ENCODE measurements around the gene CHCHD6. TPM values are rescaled to one million over a fixed set of nuclear protein-coding genes. Genes with fewer than 3 reads are reported as not detected.

CHCHD6 gene
- total RNA-seq, 2 donors from 2014 or later = 8.4 to 10.9 TPM

DNA sequence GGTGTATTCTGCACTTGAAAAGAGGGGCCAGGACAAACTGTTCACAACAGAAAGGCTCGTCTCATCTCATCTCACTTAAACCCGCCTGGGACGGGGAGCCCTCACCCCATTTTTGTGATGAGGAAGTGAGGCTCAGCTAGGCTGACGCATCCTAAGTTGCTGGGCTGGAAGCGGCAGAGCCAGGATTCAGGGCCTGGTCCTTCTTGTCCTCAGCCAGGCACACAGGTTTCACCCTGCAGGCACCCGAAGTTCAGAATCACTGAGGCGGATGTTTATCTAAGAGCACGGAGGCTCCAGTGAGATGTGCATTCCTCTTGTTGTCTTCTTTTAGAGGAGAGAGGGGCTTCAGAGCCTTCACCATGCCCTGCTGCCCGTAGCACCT is 227.8 kb downstream of the CHCHD6 start:
- Histone ChIP-seq H3K4me3 (no peak overlapping the region), H3K4me1 (peaks cover 0 to 24% of the 10 kb centered on the region in 2 donors), H3K9me3 (no peaks in the 10 kb centered on the region), H3K36me3 (no peaks in the 10 kb centered on the region), H3K27ac (no peak overlapping the region), H3K27me3 (no peaks in the 10 kb centered on the region)
- TF ChIP-seq CTCF (IDR thresholded peaks at IDR 0.05) = no peak
- no peak for DNase-seq (ENCODE audit: low spot score)

DNA sequence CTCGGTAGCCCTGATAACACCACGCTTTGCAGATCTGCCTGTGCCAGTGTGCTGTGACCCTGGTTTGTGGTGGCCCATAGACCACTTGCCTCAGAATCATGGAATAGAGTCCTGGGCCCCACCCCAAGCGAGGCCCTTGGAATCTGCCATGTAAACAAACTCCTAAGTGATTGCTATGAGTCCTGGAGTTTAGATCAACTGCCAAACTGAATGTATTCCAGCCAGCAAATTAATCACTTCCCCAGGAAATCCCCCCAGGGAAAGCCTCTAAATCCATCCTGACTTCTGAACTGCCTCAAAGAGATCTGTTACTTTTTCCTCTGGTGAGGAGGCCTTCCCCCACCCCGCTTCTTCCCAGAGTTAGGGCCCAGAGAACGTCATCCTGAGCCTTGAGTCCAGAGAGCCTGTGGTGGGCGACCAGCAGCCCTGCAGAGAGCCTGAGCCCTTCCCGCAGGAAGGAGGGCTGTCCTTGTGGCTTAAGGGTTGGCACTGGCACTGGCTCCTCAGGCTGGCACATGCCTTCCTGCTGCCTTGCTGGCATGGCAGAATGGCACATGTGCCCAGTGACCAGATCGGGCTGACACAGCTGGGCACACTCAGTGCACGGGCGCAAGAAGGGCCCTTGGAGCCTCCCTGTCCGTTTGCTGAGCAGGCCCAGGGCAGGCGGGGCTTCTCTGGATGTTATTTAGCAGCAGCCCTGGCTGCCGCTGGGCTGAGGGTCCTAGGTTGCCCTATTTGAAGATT is 228.3 kb downstream of the CHCHD6 start:
- H3K27me3 ChIP-seq = no peaks in the 10 kb centered on the region
- no peak overlapping the region for H3K4me3 ChIP-seq
- H3K9me3 ChIP-seq = no peaks in the 10 kb centered on the region
- no peaks in the 10 kb centered on the region for H3K36me3 ChIP-seq
- no peak for DNase-seq (ENCODE audit: low spot score)
- no peak for TF ChIP-seq CTCF (IDR thresholded peaks at IDR 0.05)
- H3K27ac ChIP-seq = no peak overlapping the region
- H3K4me1 ChIP-seq = peaks cover 0 to 24% of the 10 kb centered on the region in 2 donors

DNA sequence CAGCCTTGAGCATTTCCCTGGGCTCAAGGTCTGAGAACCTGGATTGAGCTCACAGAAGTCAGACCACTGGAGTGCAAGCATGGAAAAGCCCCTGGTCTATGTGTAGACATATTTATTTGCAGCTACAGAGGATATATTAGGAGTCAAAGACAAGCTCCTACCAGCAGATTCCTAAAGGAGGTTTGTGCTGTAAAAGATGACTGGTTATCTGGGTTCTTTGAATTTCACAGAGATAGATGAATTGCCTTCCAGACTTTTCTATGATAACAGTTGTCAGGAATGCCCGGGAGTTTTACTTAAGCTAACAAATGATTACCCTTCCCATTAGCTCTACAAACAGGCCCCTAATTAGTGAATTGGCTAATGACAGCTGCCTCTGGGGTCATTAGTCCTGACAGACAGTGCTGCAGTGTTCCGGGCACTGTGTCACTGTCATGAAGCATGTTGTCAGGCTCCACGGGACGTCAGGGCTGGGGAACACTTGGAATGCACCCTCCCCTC is 230.0 kb downstream of the CHCHD6 start:
- Histone ChIP-seq H3K4me3 (no peak overlapping the region), H3K36me3 (no peaks in the 10 kb centered on the region), H3K4me1 (peaks cover 0 to 35% of the 10 kb centered on the region in 2 donors), H3K27ac (no peak overlapping the region), H3K9me3 (no peaks in the 10 kb centered on the region), H3K27me3 (no peaks in the 10 kb centered on the region)
- DNase-seq (ENCODE audit: low spot score) = no peak
- no peak for TF ChIP-seq CTCF (IDR thresholded peaks at IDR 0.05)

DNA sequence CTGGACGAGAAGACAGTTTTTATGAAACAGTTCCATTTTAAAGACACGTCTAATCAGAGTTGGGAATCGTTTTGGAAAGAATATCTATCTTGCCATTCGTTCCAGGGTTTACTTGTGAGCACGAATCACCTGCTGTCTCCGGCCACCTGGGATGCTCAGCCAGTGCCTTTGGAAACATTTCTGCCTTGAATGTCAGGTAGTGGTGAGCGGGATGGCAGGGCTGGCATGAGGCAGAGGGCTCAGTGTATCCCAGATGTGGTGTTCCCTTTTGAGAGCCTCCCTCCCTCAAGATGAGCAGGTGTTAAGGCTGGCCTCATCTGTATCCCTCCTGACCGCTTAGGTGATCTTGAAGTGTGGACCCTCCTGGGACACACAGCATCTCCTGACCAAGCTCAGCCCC is 231.0 kb downstream of the CHCHD6 start:
- H3K4me3 ChIP-seq = no peak overlapping the region
- no peak for DNase-seq (ENCODE audit: low spot score)
- no peaks in the 10 kb centered on the region for H3K27me3 ChIP-seq
- H3K9me3 ChIP-seq = no peaks in the 10 kb centered on the region
- no peak overlapping the region for H3K27ac ChIP-seq
- H3K4me1 ChIP-seq = peaks cover 0 to 42% of the 10 kb centered on the region in 2 donors
- TF ChIP-seq CTCF (IDR thresholded peaks at IDR 0.05) = no peak
- no peaks in the 10 kb centered on the region for H3K36me3 ChIP-seq

- Histone ChIP-seq H3K36me3 (no peaks in the 10 kb centered on the region), H3K9me3 (no peaks in the 10 kb centered on the region), H3K27ac (no peak overlapping the region), H3K4me3 (no peak overlapping the region), H3K4me1 (peaks cover 0 to 42% of the 10 kb centered on the region in 2 donors), H3K27me3 (no peaks in the 10 kb centered on the region)
- TF ChIP-seq CTCF (IDR thresholded peaks at IDR 0.05) = no peak
- DNase-seq (ENCODE audit: low spot score) = no peak
These were observed 231.9 kb downstream of the CHCHD6 start for GRCh38 chr3:126935756-126936509.

Measured in right atrium auricular region (tissue), 2 donors.